Pulmonary artery endothelial cell (primary cell): ENCODE measurements around the gene PDE4DIP. TPM values are rescaled to one million over a fixed set of nuclear protein-coding genes. Genes with fewer than 3 reads are reported as not detected.
"Not testable (repeated sequence)": the region's sequence is repeated elsewhere in the genome, so short reads cannot be mapped to it uniquely, and the experiment has no call there.

Experiments
- DNase-seq: peaks from one replicate; pipeline ENCODE4 v3.0.0-alpha.2; 2011; ENCODE audit warnings: low read depth, low spot score
- total RNA-seq: library from RNA; depleted of rRNA; stranded (reverse); fragments of >200 nt; gene quantifications from 2 replicates; pipeline ENCODE4 v1.2.3, GENCODE V29; 2014

The PDE4DIP gene
- total RNA-seq: 9.6 and 19.7 TPM in 2 replicates

- not testable (repeated sequence) for DNase-seq
Observed at GRCh38 chr1:148844220-148844619, at the start of gene PDE4DIP. PDE4DIP (plus strand) TSS chr1:148844428; CDS start chr1:148844775, 347 bp downstream.

- DNase-seq: not testable (repeated sequence)
Observed at GRCh38 chr1:148808268-148808928, 35.8 kb upstream of the PDE4DIP start.

GRCh38 chr1:148808929-148809283 is 35.3 kb upstream of the PDE4DIP start:
- not testable (repeated sequence) for DNase-seq

- DNase-seq: not testable (repeated sequence)
Observed at GRCh38 chr1:148822180-148822579, 22.0 kb upstream of the PDE4DIP start.

- not testable (repeated sequence) for DNase-seq
Observed at GRCh38 chr1:148823822-148824221, 20.4 kb upstream of the PDE4DIP start.

- not testable (repeated sequence) for DNase-seq
Observed at GRCh38 chr1:148825029-148825428, 19.2 kb upstream of the PDE4DIP start.

- not testable (repeated sequence) for DNase-seq
Observed at GRCh38 chr1:148828531-148828930, 15.7 kb upstream of the PDE4DIP start.

GRCh38 chr1:148828962-148829361 is 15.3 kb upstream of the PDE4DIP start:
- DNase-seq: not testable (repeated sequence)

GRCh38 chr1:148829365-148829764 is 14.9 kb upstream of the PDE4DIP start:
- not testable (repeated sequence) for DNase-seq

- DNase-seq: not testable (repeated sequence)
Observed at GRCh38 chr1:148841262-148841661, 3.0 kb upstream of the PDE4DIP start.

GRCh38 chr1:148844651-148845050 is 423 bp downstream of the PDE4DIP start:
- DNase-seq: not testable (repeated sequence)

- not testable (repeated sequence) for DNase-seq
Observed at GRCh38 chr1:148845068-148845467, 840 bp downstream of the PDE4DIP start.

- not testable (repeated sequence) for DNase-seq
Observed at GRCh38 chr1:148850347-148850746, 6.1 kb downstream of the PDE4DIP start.

- DNase-seq: not testable (repeated sequence)
Observed at GRCh38 chr1:148850840-148851239, 6.6 kb downstream of the PDE4DIP start.

GRCh38 chr1:148851684-148852083 is 7.5 kb downstream of the PDE4DIP start:
- DNase-seq: not testable (repeated sequence)

- DNase-seq: not testable (repeated sequence)
Observed at GRCh38 chr1:148853363-148853762, 9.1 kb downstream of the PDE4DIP start.

GRCh38 chr1:148854063-148854462 is 9.8 kb downstream of the PDE4DIP start:
- not testable (repeated sequence) for DNase-seq

GRCh38 chr1:148855367-148855766 is 11.1 kb downstream of the PDE4DIP start:
- DNase-seq: not testable (repeated sequence)

GRCh38 chr1:148860049-148860448 is 15.8 kb downstream of the PDE4DIP start:
- not testable (repeated sequence) for DNase-seq

GRCh38 chr1:148860579-148861259 is 16.5 kb downstream of the PDE4DIP start:
- DNase-seq: not testable (repeated sequence)

GRCh38 chr1:148862590-148862989 is 18.4 kb downstream of the PDE4DIP start:
- DNase-seq: not testable (repeated sequence)

- not testable (repeated sequence) for DNase-seq
Observed at GRCh38 chr1:148868924-148869633, 24.9 kb downstream of the PDE4DIP start.
